GM19395 (cell line): ENCODE measurements around the gene STIMATE.

ENCODE experiments used
- ATAC-seq: cut with Tn5 transposase; IDR thresholded peaks from one replicate; pipeline ENCODE4 v1.9.1; 2021; ENCODE audit warnings: mild to moderate bottlenecking, moderate library complexity; ENCODE audit not compliant: unreplicated experiment

The STIMATE gene

GRCh38 chr3:52824037-52824436 lies 73.3 kb downstream of the STIMATE start:
- no peak for ATAC-seq

- ATAC-seq: no peak
These were observed 75.0 kb downstream of the STIMATE start for GRCh38 chr3:52822363-52822762.

- ATAC-seq: no peak
These were observed 76.6 kb downstream of the STIMATE start for GRCh38 chr3:52820736-52821135.

GRCh38 chr3:52819936-52820335 lies 77.4 kb downstream of the STIMATE start:
- ATAC-seq: no peak

GRCh38 chr3:52817860-52818259 lies 79.5 kb downstream of the STIMATE start:
- ATAC-seq: no peak

GRCh38 chr3:52817221-52817620 lies 80.1 kb downstream of the STIMATE start:
- ATAC-seq: no peak

- ATAC-seq: no peak
These were observed 80.7 kb downstream of the STIMATE start for GRCh38 chr3:52816654-52817053.

GRCh38 chr3:52816199-52816598 lies 81.1 kb downstream of the STIMATE start:
- no peak for ATAC-seq

GRCh38 chr3:52813810-52814209 lies 83.5 kb downstream of the STIMATE start:
- ATAC-seq: no peak

- ATAC-seq: no peak
These were observed 85.8 kb downstream of the STIMATE start for GRCh38 chr3:52811452-52812011.

GRCh38 chr3:52810923-52811322 lies 86.4 kb downstream of the STIMATE start:
- no peak for ATAC-seq

- ATAC-seq: no peak
These were observed 87.5 kb downstream of the STIMATE start for GRCh38 chr3:52809662-52810377.

GRCh38 chr3:52809149-52809548 lies 88.2 kb downstream of the STIMATE start:
- no peak for ATAC-seq

GRCh38 chr3:52805270-52806039 lies 91.9 kb downstream of the STIMATE start:
- no peak for ATAC-seq

- ATAC-seq: no peak
These were observed 95.5 kb downstream of the STIMATE start for GRCh38 chr3:52801839-52802238.

GRCh38 chr3:52800079-52800478 lies 97.3 kb downstream of the STIMATE start:
- no peak for ATAC-seq

GRCh38 chr3:52798978-52799476 lies 98.3 kb downstream of the STIMATE start:
- no peak for ATAC-seq

GRCh38 chr3:52798376-52798977 lies 98.9 kb downstream of the STIMATE start:
- ATAC-seq: no peak

- no peak for ATAC-seq
These were observed 100.9 kb downstream of the STIMATE start for GRCh38 chr3:52796411-52796810.

GRCh38 chr3:52795298-52795900 lies 101.9 kb downstream of the STIMATE start:
- no peak for ATAC-seq

GRCh38 chr3:52794612-52795099 lies 102.7 kb downstream of the STIMATE start, which contains the start of gene ITIH3:
Gene ITIH3 (plus strand): TSS chr3:52794796. CDS start chr3:52794804, 8 bp downstream.
- no peak for ATAC-seq
